ENCODE data around the gene GABRB1. TPM values are rescaled to one million over a fixed set of nuclear protein-coding genes. Genes with fewer than 3 reads are reported as not detected.

The GABRB1 gene
- 0.14 and 0.29 TPM in 2 replicates for total RNA-seq

DNA sequence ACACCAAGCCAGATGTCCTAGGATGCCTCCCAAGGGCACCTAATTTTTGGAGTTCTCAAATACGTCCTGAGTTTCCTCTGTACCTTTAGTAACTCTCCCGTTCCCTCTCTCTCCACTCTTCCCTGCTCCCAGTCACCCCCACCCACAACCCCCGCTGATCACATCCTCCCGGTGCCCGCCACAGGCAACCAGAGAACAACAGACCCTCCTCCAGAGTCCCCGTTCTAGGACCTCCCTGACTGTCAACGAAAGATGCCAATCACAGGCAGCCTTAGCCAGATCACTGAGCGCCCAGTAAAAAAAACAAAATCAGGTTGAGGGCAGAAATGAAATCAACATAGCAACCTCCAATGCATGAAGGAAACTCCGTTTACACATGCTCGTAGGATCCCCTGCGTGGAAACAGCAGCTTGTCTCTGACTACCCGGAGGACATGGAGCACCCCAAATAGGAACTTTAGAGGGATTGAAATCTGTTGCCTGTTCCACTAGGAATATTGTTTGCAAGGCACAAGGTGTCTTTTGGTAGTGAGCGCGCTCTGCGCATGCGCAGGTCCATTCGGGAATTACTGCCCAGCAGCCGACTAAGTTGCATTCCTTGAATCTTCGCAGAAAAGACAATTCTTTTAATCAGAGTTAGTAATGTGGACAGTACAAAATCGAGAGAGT is at the start of gene GABRB1:
Gene GABRB1 (plus strand): TSS at position 557 of the 668 bp plus-strand sequence.
- H3K4me3 ChIP-seq (ENCODE audit: low read depth, low read length): peak within 1 kb of the TSS; percentile 55
- TF ChIP-seq, protein P1, sequence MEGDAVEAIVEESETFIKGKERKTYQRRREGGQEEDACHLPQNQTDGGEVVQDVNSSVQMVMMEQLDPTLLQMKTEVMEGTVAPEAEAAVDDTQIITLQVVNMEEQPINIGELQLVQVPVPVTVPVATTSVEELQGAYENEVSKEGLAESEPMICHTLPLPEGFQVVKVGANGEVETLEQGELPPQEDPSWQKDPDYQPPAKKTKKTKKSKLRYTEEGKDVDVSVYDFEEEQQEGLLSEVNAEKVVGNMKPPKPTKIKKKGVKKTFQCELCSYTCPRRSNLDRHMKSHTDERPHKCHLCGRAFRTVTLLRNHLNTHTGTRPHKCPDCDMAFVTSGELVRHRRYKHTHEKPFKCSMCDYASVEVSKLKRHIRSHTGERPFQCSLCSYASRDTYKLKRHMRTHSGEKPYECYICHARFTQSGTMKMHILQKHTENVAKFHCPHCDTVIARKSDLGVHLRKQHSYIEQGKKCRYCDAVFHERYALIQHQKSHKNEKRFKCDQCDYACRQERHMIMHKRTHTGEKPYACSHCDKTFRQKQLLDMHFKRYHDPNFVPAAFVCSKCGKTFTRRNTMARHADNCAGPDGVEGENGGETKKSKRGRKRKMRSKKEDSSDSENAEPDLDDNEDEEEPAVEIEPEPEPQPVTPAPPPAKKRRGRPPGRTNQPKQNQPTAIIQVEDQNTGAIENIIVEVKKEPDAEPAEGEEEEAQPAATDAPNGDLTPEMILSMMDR (conservative IDR thresholded peaks at IDR 0.05; ENCODE audit: low read depth, low read length): no peak
- peak; percentile 13 for DNase-seq (ENCODE audit: low read depth)

DNA sequence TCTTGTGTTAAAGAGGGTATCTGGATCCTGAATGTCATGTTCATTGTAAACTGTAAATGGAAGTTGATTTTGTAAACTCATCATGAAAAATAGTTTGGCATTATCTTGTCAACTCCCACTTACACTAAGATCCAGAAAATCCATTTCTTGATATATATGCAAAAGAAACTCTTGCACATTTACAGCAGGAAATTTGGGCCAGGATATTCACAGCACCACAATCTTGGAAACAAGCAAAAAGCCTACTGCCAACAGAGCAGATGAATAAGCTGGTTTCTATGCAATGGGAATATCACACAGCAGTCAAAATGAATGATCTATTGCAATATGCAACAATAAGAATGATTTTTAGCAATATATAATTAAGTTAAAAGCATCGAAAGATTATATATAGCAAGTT is 46.6 kb upstream of the GABRB1 start:
- DNase-seq (ENCODE audit: low read depth): no peak
- TF ChIP-seq, protein P1 (conservative IDR thresholded peaks at IDR 0.05; ENCODE audit: low read depth, low read length): no peak
- H3K4me3 ChIP-seq (ENCODE audit: low read depth, low read length): no peak overlapping the region

GRCh38 chr4:46986922-46987638 is 44.3 kb upstream of the GABRB1 start:
- no peak for DNase-seq (ENCODE audit: low read depth)
- H3K4me3 ChIP-seq (ENCODE audit: low read depth, low read length): no peak overlapping the region
- TF ChIP-seq, protein P1 (conservative IDR thresholded peaks at IDR 0.05; ENCODE audit: low read depth, low read length): no peak

- H3K4me3 ChIP-seq (ENCODE audit: low read depth, low read length): no peak overlapping the region
- DNase-seq (ENCODE audit: low read depth): no peak
- TF ChIP-seq, protein P1 (conservative IDR thresholded peaks at IDR 0.05; ENCODE audit: low read depth, low read length): no peak
Measured at GRCh38 chr4:46992338-46992737, 39.0 kb upstream of the GABRB1 start.

GRCh38 chr4:46993075-46994006 is 38.0 kb upstream of the GABRB1 start, which contains the start of gene GABRA4:
Gene GABRA4 (minus strand): TSS chr4:46993581. CDS start chr4:46993424, 157 bp downstream.
- DNase-seq (ENCODE audit: low read depth): no peak
- H3K4me3 ChIP-seq (ENCODE audit: low read depth, low read length): peak within 1 kb of the TSS; percentile 21

DNA sequence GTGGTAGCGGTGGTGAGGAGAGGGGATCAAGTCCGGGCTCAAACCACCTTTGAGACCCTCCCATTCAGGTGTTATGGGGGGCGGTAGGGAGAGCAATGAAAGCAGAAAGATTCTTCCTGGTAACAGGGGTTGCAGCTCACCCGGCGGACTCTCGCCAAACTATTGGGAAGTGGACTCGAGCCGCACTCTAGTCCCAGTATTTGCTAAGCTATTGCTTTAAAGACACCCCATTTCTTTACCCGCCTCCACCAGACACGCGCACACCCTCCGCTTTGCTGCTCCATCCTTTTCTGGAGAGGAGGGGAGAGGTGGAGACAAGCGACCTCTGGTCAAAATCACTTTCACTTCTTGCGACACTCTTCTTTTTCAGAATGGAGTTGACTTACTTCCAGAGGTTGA is 37.4 kb upstream of the GABRB1 start:
- no peak for DNase-seq (ENCODE audit: low read depth)
- H3K4me3 ChIP-seq (ENCODE audit: low read depth, low read length): peak overlapping the region; percentile 21
- TF ChIP-seq, protein P1 (conservative IDR thresholded peaks at IDR 0.05; ENCODE audit: low read depth, low read length): no peak

More at GRCh38 chr4:46993075-46994006, 38.0 kb upstream of the GABRB1 start, which contains the start of gene GABRA4:
- TF ChIP-seq, protein P1 (conservative IDR thresholded peaks at IDR 0.05; ENCODE audit: low read depth, low read length): no peak
